ENCODE data around the gene CHST7. TPM values are rescaled to one million over a fixed set of nuclear protein-coding genes. Genes with fewer than 3 reads are reported as not detected.

Gene CHST7
- polyA plus RNA-seq, 1 donor = 6.2 TPM

Other genes starting within 250 kb of the CHST7 start
- gene ZNF674, start 28.3 kb upstream of the CHST7 start, polyA plus RNA-seq (ENCODE audit: insufficient read length) = 4.1 TPM
- gene SLC9A7, start 185.4 kb downstream of the CHST7 start, polyA plus RNA-seq (ENCODE audit: insufficient read length) = 9.2 TPM

Data from hindlimb muscle (tissue), 1 donor.